ENCODE data around the gene SCO2. TPM values are rescaled to one million over a fixed set of nuclear protein-coding genes. Genes with fewer than 3 reads are reported as not detected.
A peak's percentile ranks its signal among the peaks of the same experiment; 100 is the strongest.

The SCO2 gene
- total RNA-seq, 2 experiments from 2014 or later = 4.1 to 4.9 TPM

GRCh38 chr22:50545522-50546325 is 20.3 kb upstream of the SCO2 start, which contains the start of gene KLHDC7B:
TSS of gene KLHDC7B (plus strand) at chr22:50545899. CDS start at chr22:50546244, 345 bp downstream.
- BruUV-seq (replicated peaks) = no TSS peak
- Histone ChIP-seq H2AFZ (ENCODE audit: low read length) (peak within 1 kb of the TSS; percentile 34; the same call in 1 of the 2 replicates), H3K9me2 (ENCODE audit: insufficient read depth, low read length) (no peaks in the 10 kb centered on the region), H3K79me2 (ENCODE audit: insufficient read depth, low read depth, low read length) (no peaks in the 10 kb centered on the region), H3K36me3 (ENCODE audit: insufficient read depth, low read length) (no peaks in the 10 kb centered on the region), H3K4me1 (ENCODE audit: insufficient read depth, low read length, poor library complexity, severe bottlenecking) (peaks cover 45% of the 10 kb centered on the region), H3K4me2 (ENCODE audit: low read length) (peak within 1 kb of the TSS; percentile 51), H3K27ac (ENCODE audit: low read depth, low read length, poor library complexity, severe bottlenecking) (no peak within 1 kb of the TSS), H3K9me3 (ENCODE audit: low read length) (no peaks in the 10 kb centered on the region), H3K4me3 (ENCODE audit: low read depth, low read length, poor library complexity, severe bottlenecking) (no peak within 1 kb of the TSS), H4K20me1 (ENCODE audit: insufficient read depth, low read length) (no peaks in the 10 kb centered on the region)
- intact Hi-C loops (cut with micrococcal nuclease; ENCODE audit: unreplicated experiment) = loop anchor here (2.0 kb wide), 1 partner anchor 37 kb away; the partner anchor contains the start of gene CHKB
- ChIA-PET POLR2A (interaction anchor here (0.6 to 0.7 kb wide), 3 partner anchors 11 to 52 kb away, joined by 3 to 4 read pairs (median 4); no protein-coding TSS in a partner anchor), CTCF (ENCODE audit: unreplicated experiment) (interaction anchor here (0.6 kb wide), 1 partner anchor 21 kb away, joined by 5 read pairs; no protein-coding TSS in a partner anchor)
- TF ChIP-seq, protein P1, sequence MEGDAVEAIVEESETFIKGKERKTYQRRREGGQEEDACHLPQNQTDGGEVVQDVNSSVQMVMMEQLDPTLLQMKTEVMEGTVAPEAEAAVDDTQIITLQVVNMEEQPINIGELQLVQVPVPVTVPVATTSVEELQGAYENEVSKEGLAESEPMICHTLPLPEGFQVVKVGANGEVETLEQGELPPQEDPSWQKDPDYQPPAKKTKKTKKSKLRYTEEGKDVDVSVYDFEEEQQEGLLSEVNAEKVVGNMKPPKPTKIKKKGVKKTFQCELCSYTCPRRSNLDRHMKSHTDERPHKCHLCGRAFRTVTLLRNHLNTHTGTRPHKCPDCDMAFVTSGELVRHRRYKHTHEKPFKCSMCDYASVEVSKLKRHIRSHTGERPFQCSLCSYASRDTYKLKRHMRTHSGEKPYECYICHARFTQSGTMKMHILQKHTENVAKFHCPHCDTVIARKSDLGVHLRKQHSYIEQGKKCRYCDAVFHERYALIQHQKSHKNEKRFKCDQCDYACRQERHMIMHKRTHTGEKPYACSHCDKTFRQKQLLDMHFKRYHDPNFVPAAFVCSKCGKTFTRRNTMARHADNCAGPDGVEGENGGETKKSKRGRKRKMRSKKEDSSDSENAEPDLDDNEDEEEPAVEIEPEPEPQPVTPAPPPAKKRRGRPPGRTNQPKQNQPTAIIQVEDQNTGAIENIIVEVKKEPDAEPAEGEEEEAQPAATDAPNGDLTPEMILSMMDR (conservative IDR thresholded peaks at IDR 0.05; ENCODE audit: low read length) = 0 out of 2 replicates have a peak, but pooled peaks have one; percentile 19
- TF ChIP-seq EZH2phosphoT487 (IDR thresholded peaks at IDR 0.05; ENCODE audit: borderline replicate concordance, low read depth, low read length) = no peak
- no peak for DNase-seq (ENCODE audit: low spot score)

GRCh38 chr22:50544746-50545253 is 19.4 kb upstream of the SCO2 start:
- Histone ChIP-seq H3K36me3 (ENCODE audit: insufficient read depth, low read length) (no peaks in the 10 kb centered on the region), H3K9me2 (ENCODE audit: insufficient read depth, low read length) (no peaks in the 10 kb centered on the region), H3K9me3 (ENCODE audit: low read length) (no peaks in the 10 kb centered on the region), H3K79me2 (ENCODE audit: insufficient read depth, low read depth, low read length) (no peaks in the 10 kb centered on the region), H4K20me1 (ENCODE audit: insufficient read depth, low read length) (no peaks in the 10 kb centered on the region), H3K27ac (ENCODE audit: low read depth, low read length, poor library complexity, severe bottlenecking) (no peak overlapping the region), H3K4me3 (ENCODE audit: low read depth, low read length, poor library complexity, severe bottlenecking) (no peak overlapping the region), H3K4me1 (ENCODE audit: insufficient read depth, low read length, poor library complexity, severe bottlenecking) (peaks cover 54% of the 10 kb centered on the region), H2AFZ (ENCODE audit: low read length) (peak overlapping the region; percentile 34; the same call in 1 of the 2 replicates), H3K4me2 (ENCODE audit: low read length) (peak overlapping the region; percentile 51)
- ChIA-PET POLR2A (no interaction called here), CTCF (ENCODE audit: unreplicated experiment) (no interaction called here)
- BruUV-seq (replicated peaks) = no TSS peak
- peak; percentile 56 for DNase-seq (ENCODE audit: low spot score)
- TF ChIP-seq EZH2phosphoT487 (IDR thresholded peaks at IDR 0.05; ENCODE audit: borderline replicate concordance, low read depth, low read length) = no peak
- TF ChIP-seq, protein P1 (conservative IDR thresholded peaks at IDR 0.05; ENCODE audit: low read length) = no peak
- intact Hi-C loops (cut with micrococcal nuclease; ENCODE audit: unreplicated experiment) = loop anchor here (1.0 to 2.0 kb wide), 2 partner anchors 38 to 147 kb away; partner anchors contain the start of gene CHKB

All from OCI-LY7 (cell line).